Fibroblast of lung (primary cell): Measurements from ENCODE around the gene CREB3. TPM values are rescaled to one million over a fixed set of nuclear protein-coding genes. Genes with fewer than 3 reads are reported as not detected.

Experiments used
- DNase-seq, 2 donors: peaks; one replicate each; pipeline versions ENCODE4 v3.0.0 to v3.0.0-alpha.2; 2010; ENCODE audit warnings: low read depth in 2 of 2
- H2AFZ ChIP-seq: 2 replicates; pipeline ENCODE4 v1.5.1; 2012; ENCODE audit warnings: low read length, control low read depth, inconsistent platforms
- H3K27ac ChIP-seq: 2 replicates; pipeline ENCODE4 v1.5.1; 2011; ENCODE audit warnings: low read length, control low read depth; ENCODE audit not compliant: insufficient read depth
- H3K27me3 ChIP-seq: 2 replicates; pipeline ENCODE4 v1.5.1; 2011; ENCODE audit warnings: mild to moderate bottlenecking, low read length; ENCODE audit not compliant: control insufficient read depth, insufficient read depth
- H3K36me3 ChIP-seq: 2 replicates; pipeline ENCODE4 v1.5.1; 2011; ENCODE audit warnings: low read length; ENCODE audit not compliant: control insufficient read depth, insufficient read depth
- H3K4me1 ChIP-seq: 2 replicates; pipeline ENCODE4 v1.5.1; 2011; ENCODE audit warnings: low read length; ENCODE audit not compliant: control insufficient read depth, insufficient read depth; ENCODE audit errors: extremely low read depth
- H3K4me2 ChIP-seq: 2 replicates; pipeline ENCODE4 v1.5.1; 2011; ENCODE audit warnings: low read length, control low read depth; ENCODE audit not compliant: insufficient read depth; ENCODE audit errors: extremely low read depth
- H3K4me3 ChIP-seq, 4 experiments: fragments of 200-600 bp in 1 of 4; sonication (generic) in 1 of 4; replicated peaks in 1 of 4; 2 replicates each; pipeline ENCODE4 v1.5.1; 2011 to 2016; ENCODE audit warnings: low read length in 4 of 4, low read depth in 3 of 4, mild to moderate bottlenecking in 3 of 4, control low read depth in 2 of 4, inconsistent platforms in 1 of 4, mixed read lengths in 1 of 4; ENCODE audit not compliant: insufficient read depth in 1 of 4; ENCODE audit errors: control extremely low read depth in 1 of 4
- H3K79me2 ChIP-seq: 2 replicates; pipeline ENCODE4 v1.5.1; 2012; ENCODE audit warnings: mild to moderate bottlenecking, low read length, inconsistent platforms; ENCODE audit not compliant: control insufficient read depth, insufficient read depth
- H3K9ac ChIP-seq: 2 replicates; pipeline ENCODE4 v1.5.1; 2011; ENCODE audit warnings: mild to moderate bottlenecking, low read length, control low read depth; ENCODE audit not compliant: insufficient read depth
- H3K9me3 ChIP-seq: 2 replicates; pipeline ENCODE4 v1.5.1; 2012; ENCODE audit warnings: low read depth, low read length; ENCODE audit not compliant: control insufficient read depth, insufficient read depth
- H4K20me1 ChIP-seq: 2 replicates; pipeline ENCODE4 v1.5.1; 2011; ENCODE audit warnings: low read length; ENCODE audit not compliant: control insufficient read depth, insufficient read depth; ENCODE audit errors: extremely low read depth
- CTCF ChIP-seq, 2 donors: IDR thresholded peaks in 1 of 2; conservative IDR thresholded peaks in 1 of 2; 1 replicate in 1 of 2; 2 replicates in 1 of 2; pipeline ENCODE4 v1.5.1; 2011 to 2012; ENCODE audit warnings: low read length in 2 of 2, control low read depth in 1 of 2, inconsistent platforms in 1 of 2, low read depth in 1 of 2, mild to moderate bottlenecking in 1 of 2
- EZH2 ChIP-seq: IDR thresholded peaks from 2 replicates; pipeline ENCODE4 v1.5.1; 2012; ENCODE audit warnings: low read length, control low read depth, mild to moderate bottlenecking; ENCODE audit errors: missing control alignments
- polyA plus RNA-seq, 2 donors: library from polyadenylated mRNA; depleted of rRNA in 1 of 2; stranded (reverse) in 1 of 2; unstranded in 1 of 2; fragments of >200 nt; gene quantifications; 2 replicates each; pipeline ENCODE4 v1.2.1, GENCODE V29; 2011 to 2012; ENCODE audit warnings: missing spikeins in 1 of 2
- total RNA-seq: library from RNA; depleted of rRNA; stranded (reverse); fragments of >200 nt; gene quantifications from 2 replicates; pipeline ENCODE4 v1.2.1, GENCODE V29; 2014

The CREB3 gene
- total and polyA plus RNA-seq, 2 donors (not counting 1 experiment from before 2014, with no cell fraction given) = 50.2 to 70.2 TPM

GRCh38 chr9:35778496-35778895 lies 46.0 kb downstream of the CREB3 start:
- H3K9ac ChIP-seq = no peak overlapping the region
- H3K4me1 ChIP-seq = no peaks in the 10 kb centered on the region
- H3K27ac ChIP-seq = no peak overlapping the region
- peaks cover 17% of the 10 kb centered on the region for H3K27me3 ChIP-seq
- TF ChIP-seq CTCF (conservative IDR thresholded peaks at IDR 0.05 in 1 of 2, IDR thresholded peaks at IDR 0.05 in 1 of 2; ENCODE audit: low read depth in 1 of 2, low read length in 2 of 2) (no peak), EZH2 (no peak)
- H3K9me3 ChIP-seq = no peaks in the 10 kb centered on the region
- no peak overlapping the region for H3K4me3 ChIP-seq
- no peak for DNase-seq
- no peaks in the 10 kb centered on the region for H4K20me1 ChIP-seq
- H3K36me3 ChIP-seq = no peaks in the 10 kb centered on the region
- H3K79me2 ChIP-seq = no peaks in the 10 kb centered on the region
- H2AFZ ChIP-seq = no peak overlapping the region
- H3K4me2 ChIP-seq = no peak overlapping the region

- Histone ChIP-seq H3K79me2 (no peaks in the 10 kb centered on the region), H3K4me2 (no peak overlapping the region), H3K27ac (no peak overlapping the region)
These were observed 48.6 kb downstream of the CREB3 start for GRCh38 chr9:35781066-35781465.

GRCh38 chr9:35783418-35783817 lies 51.0 kb downstream of the CREB3 start:
- TF ChIP-seq EZH2 (no peak), CTCF (conservative IDR thresholded peaks at IDR 0.05 in 1 of 2, IDR thresholded peaks at IDR 0.05 in 1 of 2; ENCODE audit: low read depth in 1 of 2, low read length in 2 of 2) (no peak)
- Histone ChIP-seq H3K4me1 (no peaks in the 10 kb centered on the region), H3K4me3 (no peak overlapping the region), H3K36me3 (no peaks in the 10 kb centered on the region), H3K79me2 (no peaks in the 10 kb centered on the region), H3K27ac (no peak overlapping the region), H3K9me3 (no peaks in the 10 kb centered on the region), H3K9ac (no peak overlapping the region), H3K4me2 (no peak overlapping the region), H3K27me3 (peaks cover 16% of the 10 kb centered on the region), H2AFZ (no peak overlapping the region), H4K20me1 (no peaks in the 10 kb centered on the region)
- DNase-seq = no peak

More at GRCh38 chr9:35781066-35781465, 48.6 kb downstream of the CREB3 start:
- Histone ChIP-seq H3K4me3 (no peak overlapping the region), H3K9ac (no peak overlapping the region), H3K27me3 (peaks cover 19% of the 10 kb centered on the region), H2AFZ (no peak overlapping the region), H3K36me3 (no peaks in the 10 kb centered on the region), H3K9me3 (no peaks in the 10 kb centered on the region), H3K4me1 (no peaks in the 10 kb centered on the region), H4K20me1 (no peaks in the 10 kb centered on the region)
- no peak for DNase-seq
- TF ChIP-seq EZH2 (no peak), CTCF (conservative IDR thresholded peaks at IDR 0.05 in 1 of 2, IDR thresholded peaks at IDR 0.05 in 1 of 2; ENCODE audit: low read depth in 1 of 2, low read length in 2 of 2) (no peak)

Other genes starting within 250 kb of the CREB3 start
- 10.0 and 15.5 TPM in 2 replicates for gene RUSC2, start 242.6 kb upstream of the CREB3 start, total RNA-seq
- gene RUSC2, start 242.6 kb upstream of the CREB3 start, polyA plus RNA-seq = 14.2 and 14.8 TPM in 2 replicates
- gene TESK1, start 127.4 kb upstream of the CREB3 start, total RNA-seq = 9.4 and 10.5 TPM in 2 replicates
- gene TESK1, start 127.4 kb upstream of the CREB3 start, polyA plus RNA-seq = 12.0 and 12.5 TPM in 2 replicates
- 1.0 and 2.8 TPM in 2 replicates for gene CD72, start 114.3 kb upstream of the CREB3 start, total RNA-seq
- 0.64 and 1.00 TPM in 2 replicates for gene CD72, start 114.3 kb upstream of the CREB3 start, polyA plus RNA-seq
- 0.17 TPM in 1 of 2 replicates, not detected in the other for gene SIT1, start 81.7 kb upstream of the CREB3 start, total RNA-seq
- gene SIT1, start 81.7 kb upstream of the CREB3 start, polyA plus RNA-seq = 0.07 TPM in 1 of 2 replicates, not detected in the other
- 67,954 and 162,287 TPM in 2 replicates for gene RMRP, start 74.6 kb upstream of the CREB3 start, total RNA-seq
- 75.4 and 110 TPM in 2 replicates for gene RMRP, start 74.6 kb upstream of the CREB3 start, polyA plus RNA-seq
- gene CCDC107, start 74.4 kb upstream of the CREB3 start, total RNA-seq = 15.4 and 20.6 TPM in 2 replicates
- gene CCDC107, start 74.4 kb upstream of the CREB3 start, polyA plus RNA-seq = 20.2 and 24.9 TPM in 2 replicates
- gene ARHGEF39, start 67.5 kb upstream of the CREB3 start, total RNA-seq = under 0.01 and 0.66 TPM in 2 replicates
- gene ARHGEF39, start 67.5 kb upstream of the CREB3 start, polyA plus RNA-seq = 0.77 and 3.9 TPM in 2 replicates
- gene CA9, start 58.7 kb upstream of the CREB3 start, total RNA-seq = 0.17 and 0.26 TPM in 2 replicates
- gene CA9, start 58.7 kb upstream of the CREB3 start, polyA plus RNA-seq = 0.59 TPM in 1 of 2 replicates, not detected in the other
- 696 and 1,003 TPM in 2 replicates for gene TPM2, start 42.7 kb upstream of the CREB3 start, total RNA-seq
- 1,280 and 1,927 TPM in 2 replicates for gene TPM2, start 42.7 kb upstream of the CREB3 start, polyA plus RNA-seq
- gene TLN1, start 471 bp upstream of the CREB3 start, total RNA-seq = 214 and 405 TPM in 2 replicates
- 214 and 244 TPM in 2 replicates for gene TLN1, start 471 bp upstream of the CREB3 start, polyA plus RNA-seq
- 21.8 and 23.9 TPM in 2 replicates for gene GBA2, start 16.6 kb downstream of the CREB3 start, total RNA-seq
- gene GBA2, start 16.6 kb downstream of the CREB3 start, polyA plus RNA-seq = 24.1 and 25.5 TPM in 2 replicates
- gene RGP1, start 16.6 kb downstream of the CREB3 start, total RNA-seq = 10.5 and 14.9 TPM in 2 replicates
- gene RGP1, start 16.6 kb downstream of the CREB3 start, polyA plus RNA-seq = 17.4 and 18.0 TPM in 2 replicates
- not detected in 2 replicates for gene MSMP, start 21.6 kb downstream of the CREB3 start, total RNA-seq
- not detected in 2 replicates for gene MSMP, start 21.6 kb downstream of the CREB3 start, polyA plus RNA-seq
- gene NPR2, start 58.9 kb downstream of the CREB3 start, total RNA-seq = 23.6 and 47.4 TPM in 2 replicates
- gene NPR2, start 58.9 kb downstream of the CREB3 start, polyA plus RNA-seq = 26.3 and 34.1 TPM in 2 replicates
- gene SPAG8, start 79.6 kb downstream of the CREB3 start, total RNA-seq = 1.0 and 1.3 TPM in 2 replicates
- 0.62 and 0.64 TPM in 2 replicates for gene SPAG8, start 79.6 kb downstream of the CREB3 start, polyA plus RNA-seq
- gene HINT2, start 82.4 kb downstream of the CREB3 start, total RNA-seq = 24.9 and 34.2 TPM in 2 replicates
- 13.1 and 22.9 TPM in 2 replicates for gene HINT2, start 82.4 kb downstream of the CREB3 start, polyA plus RNA-seq
- gene FAM221B, start 96.1 kb downstream of the CREB3 start, total RNA-seq = not detected in 2 replicates
- gene FAM221B, start 96.1 kb downstream of the CREB3 start, polyA plus RNA-seq = not detected in 2 replicates
- 2.1 and 3.0 TPM in 2 replicates for gene TMEM8B, start 96.6 kb downstream of the CREB3 start, total RNA-seq
- gene TMEM8B, start 96.6 kb downstream of the CREB3 start, polyA plus RNA-seq = 2.7 and 3.0 TPM in 2 replicates
- gene OR13J1, start 137.7 kb downstream of the CREB3 start, total RNA-seq = not detected in 2 replicates
- gene OR13J1, start 137.7 kb downstream of the CREB3 start, polyA plus RNA-seq = not detected in 2 replicates
- gene HRCT1, start 173.5 kb downstream of the CREB3 start, total RNA-seq = 0.26 and 1.2 TPM in 2 replicates
- gene HRCT1, start 173.5 kb downstream of the CREB3 start, polyA plus RNA-seq = 3.1 and 3.3 TPM in 2 replicates
- under 0.01 and 0.17 TPM in 2 replicates for gene SPAAR, start 176.8 kb downstream of the CREB3 start, total RNA-seq
- gene SPAAR, start 176.8 kb downstream of the CREB3 start, polyA plus RNA-seq = 0.34 and 0.41 TPM in 2 replicates
- gene OR2S2, start 225.5 kb downstream of the CREB3 start, total RNA-seq = 0.17 TPM in 1 of 2 replicates, not detected in the other
- gene OR2S2, start 225.5 kb downstream of the CREB3 start, polyA plus RNA-seq = 0.17 and 0.18 TPM in 2 replicates